Thyroid gland (tissue), 4 donors: ENCODE results near the gene NUAK1.

ENCODE experiments used
- CTCF ChIP-seq, 6 experiments: fragments of 200-600 bp in 3 of 6; fragments of 450-650 bp in 3 of 6; sonication (generic) in 3 of 6; IDR thresholded peaks; one replicate each; pipeline ENCODE4 v1.5.1; 2016 to 2019; ENCODE audit warnings: antibody characterized with exemption in 6 of 6, mild to moderate bottlenecking in 2 of 6, inconsistent platforms in 1 of 6, moderate library complexity in 1 of 6
- POLR2A ChIP-seq, 2 donors: fragments of 450-650 bp; IDR thresholded peaks; one replicate each; pipeline ENCODE4 v1.6.1; 2017; ENCODE audit warnings: antibody characterized with exemption in 2 of 2, mild to moderate bottlenecking in 2 of 2, moderate library complexity in 1 of 2

DNA sequence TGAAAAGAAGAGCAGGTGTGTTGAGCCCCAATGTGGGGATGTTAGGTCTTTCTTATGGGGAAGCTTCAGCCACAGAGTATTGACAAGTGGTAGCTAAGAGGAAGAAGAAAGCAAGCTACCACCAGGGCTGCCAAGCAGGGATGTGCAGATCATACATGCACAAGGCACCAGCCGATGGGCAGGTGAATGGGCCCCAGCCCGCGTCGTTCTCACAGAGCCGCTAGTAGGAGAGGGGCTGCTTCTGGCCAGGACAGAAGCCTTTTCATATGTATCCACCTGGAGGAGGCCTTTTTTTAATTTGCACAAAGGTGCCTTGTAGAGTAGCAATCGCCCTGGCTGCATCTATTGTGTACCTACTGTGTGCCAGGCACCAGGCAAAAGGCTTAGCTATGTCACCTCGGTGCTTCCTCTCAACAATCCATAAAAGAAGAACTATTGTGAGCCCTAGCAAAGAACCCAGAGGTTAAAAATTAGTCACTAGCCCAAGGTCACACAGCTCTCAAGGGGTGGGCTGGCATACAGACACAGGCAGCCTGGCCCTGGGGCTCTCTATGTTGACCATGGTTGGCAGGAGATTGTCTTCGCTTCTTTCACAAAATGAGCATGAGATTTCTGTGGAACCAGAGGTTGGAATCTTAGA, 8.2 kb downstream of the NUAK1 start:
- TF ChIP-seq CTCF (IDR thresholded peaks at IDR 0.05): no peak
- TF ChIP-seq POLR2A (IDR thresholded peaks at IDR 0.05): no peak
